H1 (cell line): ENCODE data around the gene NRXN3. TPM values are rescaled to one million over a fixed set of nuclear protein-coding genes. Genes with fewer than 3 reads are reported as not detected.

Experiments used
- CTCF ChIA-PET: fragments of 300-600 bp; sonication (Branson Sonifier 250); formaldehyde crosslinking; loops from one replicate; lab custom pipeline; 2021; ENCODE audit not compliant: partially characterized antibody; lab: Charles Lee
- POLR2A ChIA-PET: fragments of 300-600 bp; sonication (Branson Sonifier 250); formaldehyde crosslinking; loops from one replicate; lab custom pipeline; 2021; ENCODE audit warnings: inconsistent platforms; ENCODE audit not compliant: partially characterized antibody; lab: Charles Lee
- DNase-seq, 2 experiments: peaks; one replicate each; pipeline versions ENCODE4 v3.0.0 to v3.0.0-alpha.2; 2010 to 2022; ENCODE audit warnings: low spot score in 2 of 2, low read depth in 1 of 2, mixed read lengths in 1 of 2
- FAIRE-seq: peaks from 2 replicates; lab custom pipeline; 2011; peaks lifted over from hg19 to GRCh38; lab: Jason Lieb, UNC
- H2AFZ ChIP-seq: 2 replicates; pipeline ENCODE4 v1.8.1; 2012; ENCODE audit warnings: low read length, inconsistent platforms
- H2AK5ac ChIP-seq: 2 replicates; pipeline ENCODE4 v1.6.1; 2013; ENCODE audit warnings: low read depth, low read length
- H2BK120ac ChIP-seq: replicated peaks from 2 replicates; pipeline ENCODE3; 2013; ENCODE audit warnings: low read depth, low read length, inconsistent platforms
- H2BK12ac ChIP-seq: 2 replicates; pipeline ENCODE4 v1.6.1; 2013; ENCODE audit warnings: low read depth, low read length
- H2BK15ac ChIP-seq: 2 replicates; pipeline ENCODE4 v1.6.1; 2013; ENCODE audit warnings: low read length
- H2BK20ac ChIP-seq: 2 replicates; pipeline ENCODE4 v1.6.1; 2013; ENCODE audit warnings: low read length
- H2BK5ac ChIP-seq: 2 replicates; pipeline ENCODE4 v1.6.1; 2013; ENCODE audit warnings: low read depth, low read length
- H3K14ac ChIP-seq: 2 replicates; pipeline ENCODE4 v1.6.1; 2013; ENCODE audit warnings: inconsistent platforms; ENCODE audit not compliant: insufficient read length
- H3K18ac ChIP-seq: 2 replicates; pipeline ENCODE4 v1.6.1; 2013; ENCODE audit warnings: low read length; ENCODE audit errors: extremely low read depth
- H3K23ac ChIP-seq: 2 replicates; pipeline ENCODE4 v1.6.1; 2013; ENCODE audit warnings: inconsistent platforms; ENCODE audit not compliant: insufficient read length
- H3K23me2 ChIP-seq: 2 replicates; pipeline ENCODE4 v1.6.1; 2013; ENCODE audit warnings: low read depth, low read length
- H3K27ac ChIP-seq: 2 replicates; pipeline ENCODE4 v1.6.1; 2011; ENCODE audit warnings: low read depth, low read length, inconsistent platforms
- H3K27me3 ChIP-seq, 4 experiments: replicated peaks in 1 of 4; 1 replicate in 1 of 4; 2 replicates in 3 of 4; pipeline versions ENCODE4 v1.6.1 to v1.8.1; 2011 to 2013; ENCODE audit warnings: low read length in 3 of 4, mild to moderate bottlenecking in 3 of 4, inconsistent platforms in 2 of 4, mixed read lengths in 2 of 4, moderate library complexity in 1 of 4; ENCODE audit not compliant: control insufficient read depth in 3 of 4, insufficient read depth in 3 of 4; ENCODE audit errors: extremely low read depth in 1 of 4
- H3K36me3 ChIP-seq, 4 experiments: 2 replicates each; pipeline versions ENCODE4 v1.6.1 to v1.8.1; 2011 to 2013; ENCODE audit warnings: mild to moderate bottlenecking in 4 of 4, low read length in 3 of 4, moderate library complexity in 2 of 4, control low read depth in 1 of 4, inconsistent platforms in 1 of 4; ENCODE audit not compliant: insufficient read depth in 4 of 4, control insufficient read depth in 2 of 4
- H3K4ac ChIP-seq: replicated peaks from 2 replicates; pipeline ENCODE3; 2013; ENCODE audit warnings: low read length, low read depth, mixed read lengths, inconsistent platforms; ENCODE audit not compliant: insufficient read length
- H3K4me1 ChIP-seq, 4 experiments: replicated peaks in 1 of 4; 1 replicate in 1 of 4; 2 replicates in 3 of 4; pipeline versions ENCODE4 v1.6.1 to v1.8.1; 2011 to 2013; ENCODE audit warnings: low read length in 3 of 4, inconsistent platforms in 2 of 4, mixed read lengths in 1 of 4; ENCODE audit not compliant: insufficient read depth in 4 of 4, control insufficient read depth in 3 of 4
- H3K4me2 ChIP-seq, 2 experiments: 2 replicates each; pipeline versions ENCODE4 v1.6.1 to v1.8.1; 2011 to 2013; ENCODE audit warnings: low read depth in 2 of 2, low read length in 2 of 2, control low read depth in 1 of 2, inconsistent platforms in 1 of 2, mild to moderate bottlenecking in 1 of 2; ENCODE audit not compliant: insufficient read depth in 1 of 2
- H3K4me3 ChIP-seq, 4 experiments: fragments of 200-600, 300-600 bp in 1 of 4; sonication (generic), shearing (Covaris generic), sonication (Bioruptor Twin) in 1 of 4; 2 replicates each; pipeline versions ENCODE4 v1.5.1 to v1.8.1; 2011 to 2016; ENCODE audit warnings: low read length in 4 of 4, low read depth in 3 of 4, control low read depth in 2 of 4, inconsistent platforms in 2 of 4, mild to moderate bottlenecking in 2 of 4, mixed read lengths in 1 of 4, moderate library complexity in 1 of 4; ENCODE audit not compliant: insufficient read depth in 2 of 4; ENCODE audit errors: extremely low read depth in 1 of 4
- H3K56ac ChIP-seq: replicated peaks from 2 replicates; pipeline ENCODE3; 2013; ENCODE audit warnings: low read depth, mild to moderate bottlenecking, mixed read lengths, low read length, inconsistent platforms; ENCODE audit not compliant: insufficient read length
- H3K79me1 ChIP-seq: 2 replicates; pipeline ENCODE4 v1.6.1; 2013; ENCODE audit warnings: low read depth, low read length, control low read depth
- H3K79me2 ChIP-seq, 2 experiments: 2 replicates each; pipeline versions ENCODE4 v1.6.1 to v1.8.1; 2012 to 2013; ENCODE audit warnings: low read length in 2 of 2, mild to moderate bottlenecking in 2 of 2, inconsistent platforms in 1 of 2; ENCODE audit not compliant: insufficient read depth in 2 of 2, control insufficient read depth in 1 of 2
- H3K9ac ChIP-seq, 4 experiments: replicated peaks in 1 of 4; 1 replicate in 1 of 4; 2 replicates in 3 of 4; pipeline versions ENCODE4 v1.6.1 to v1.8.1; 2011 to 2013; ENCODE audit warnings: low read depth in 3 of 4, low read length in 3 of 4, control low read depth in 2 of 4, mild to moderate bottlenecking in 2 of 4, moderate library complexity in 2 of 4, inconsistent platforms in 1 of 4; ENCODE audit errors: extremely low read depth in 1 of 4
- H3K9me3 ChIP-seq, 2 experiments: 2 replicates each; pipeline versions ENCODE4 v1.6.1 to v1.8.1; 2012 to 2013; ENCODE audit warnings: mild to moderate bottlenecking in 2 of 2, moderate library complexity in 2 of 2, control low read depth in 1 of 2, inconsistent platforms in 1 of 2, low read depth in 1 of 2, low read length in 1 of 2, mixed read lengths in 1 of 2; ENCODE audit not compliant: insufficient read depth in 2 of 2
- H4K20me1 ChIP-seq, 2 experiments: replicated peaks in 1 of 2; 2 replicates each; pipeline versions ENCODE3 to v1.8.1; 2011 to 2013; ENCODE audit warnings: inconsistent platforms in 2 of 2, low read length in 2 of 2, mild to moderate bottlenecking in 1 of 2; ENCODE audit not compliant: insufficient read depth in 2 of 2, control insufficient read depth in 1 of 2
- H4K5ac ChIP-seq: 2 replicates; pipeline ENCODE4 v1.6.1; 2013; ENCODE audit warnings: low read length, low read depth, mixed read lengths, inconsistent platforms; ENCODE audit not compliant: insufficient read length
- H4K8ac ChIP-seq: 2 replicates; pipeline ENCODE4 v1.8.0; 2013; ENCODE audit warnings: mild to moderate bottlenecking, moderate library complexity, low read length, inconsistent platforms; ENCODE audit not compliant: insufficient read depth; ENCODE audit errors: extremely low read depth
- H4K91ac ChIP-seq: replicated peaks from 2 replicates; pipeline ENCODE3; 2013; ENCODE audit warnings: low read length, mixed read lengths, inconsistent platforms; ENCODE audit not compliant: insufficient read length
- BCL11A ChIP-seq, 2 experiments: IDR thresholded peaks; one replicate each; pipeline ENCODE4 v1.6.1; 2011; ENCODE audit warnings: low read depth in 2 of 2, low read length in 2 of 2, mild to moderate bottlenecking in 2 of 2
- CTCF ChIP-seq, 3 experiments: IDR thresholded peaks; 1 replicate in 2 of 3; 2 replicates in 1 of 3; pipeline versions ENCODE4 v1.5.1 to v1.6.1; 2011; ENCODE audit warnings: low read length in 3 of 3, mild to moderate bottlenecking in 3 of 3, inconsistent platforms in 2 of 3, low read depth in 1 of 3, moderate library complexity in 1 of 3; ENCODE audit not compliant: insufficient read depth in 1 of 3; ENCODE audit errors: control extremely low read depth in 1 of 3
- HDAC2 ChIP-seq, 2 experiments: fragments of 300-600 bp in 1 of 2; sonication (generic) in 1 of 2; IDR thresholded peaks; 2 replicates each; pipeline ENCODE4 v1.6.1; 2011 to 2012; ENCODE audit warnings: low read depth in 2 of 2, low read length in 2 of 2, mild to moderate bottlenecking in 2 of 2, moderate library complexity in 2 of 2, borderline replicate concordance in 1 of 2, inconsistent platforms in 1 of 2
- HDAC6 ChIP-seq: IDR thresholded peaks from one replicate; pipeline ENCODE4 v1.7.1; 2012; ENCODE audit warnings: low read depth, mild to moderate bottlenecking, inconsistent platforms, low read length, moderate library complexity
- JUN ChIP-seq: IDR thresholded peaks from 2 replicates; pipeline ENCODE4 v1.6.1; 2011; ENCODE audit warnings: low read depth, mild to moderate bottlenecking, improper control_type of control experiment, low read length
- POLR2AphosphoS5 ChIP-seq: IDR thresholded peaks from 2 replicates; pipeline ENCODE4 v1.6.1; 2011; ENCODE audit warnings: low read depth, low read length
- SIN3A ChIP-seq, 2 experiments: IDR thresholded peaks in 1 of 2; conservative IDR thresholded peaks in 1 of 2; 2 replicates each; pipeline ENCODE4 v1.6.1; 2011 to 2012; ENCODE audit warnings: low read length in 2 of 2, improper control_type of control experiment in 1 of 2, low read depth in 1 of 2, mild to moderate bottlenecking in 1 of 2
- SIRT6 ChIP-seq: IDR thresholded peaks from one replicate; pipeline ENCODE4 v1.7.1; 2012; ENCODE audit warnings: low read length, inconsistent platforms
- YY1 ChIP-seq: IDR thresholded peaks from 2 replicates; pipeline ENCODE4 v1.6.1; 2011; ENCODE audit warnings: low read depth, mild to moderate bottlenecking, low read length
- WGBS, 2 experiments: shearing (Covaris generic) in 1 of 2; methylation state at CpG; one replicate each; pipeline versions ENCODE4 v1.1.6 to v1.1.7; 2013 to 2015; ENCODE audit warnings: low lambda C conversion rate in 2 of 2, mixed read lengths in 2 of 2, inconsistent platforms in 1 of 2, low coverage in 1 of 2, missing lambda C conversion rate in 1 of 2; ENCODE audit not compliant: insufficient replicate concordance in 2 of 2, insufficient coverage in 1 of 2, insufficient read length in 1 of 2; ENCODE audit errors: extremely low coverage in 1 of 2, missing lambda C conversion rate in 1 of 2; 5-methylcytosine and 5-hydroxymethylcytosine counted together
- polyA plus RNA-seq, 7 experiments: library from polyadenylated mRNA; depleted of rRNA in 3 of 7; stranded (reverse) in 5 of 7; unstranded in 2 of 7; fragments of >200 nt in 5 of 7; fragments of 200-250 nt in 2 of 7; gene quantifications; 1 replicate in 5 of 7; 2 replicates in 1 of 7; 4 replicates in 1 of 7; pipeline versions ENCODE4 v1.2.1 to v1.2.3, GENCODE V29; 2011 to 2013; ENCODE audit warnings: missing spikeins in 2 of 7, mixed read lengths in 2 of 7
- total RNA-seq: library from RNA; stranded (reverse); fragmentation: NEBNext Ultra II Directional; extraction: Animal tissue kit (Norgen Biotek cat#: 25700); gene quantifications from 2 replicates; pipeline ENCODE4 v1.2.1, GENCODE V29; 2021

NRXN3 gene
- total and polyA plus RNA-seq, 2 of the 8 experiments (the other 6 are each of a cell fraction or from before 2014, with no cell fraction given) = 2.6 to 4.1 TPM

GRCh38 chr14:79693935-79694334 is 1523.8 kb downstream of the NRXN3 start:
- no peak overlapping the region for H3K4me3 ChIP-seq
- no peak overlapping the region for H3K56ac ChIP-seq
- DNase-seq (no peak), FAIRE-seq (no peak)
- ChIA-PET POLR2A (no interaction called here), CTCF (no interaction called here)
- H3K23ac ChIP-seq = no peak overlapping the region
- no peak overlapping the region for H2BK120ac ChIP-seq
- no peaks in the 10 kb centered on the region for H3K79me1 ChIP-seq
- H3K27ac ChIP-seq = no peak overlapping the region
- H2AK5ac ChIP-seq = no peak overlapping the region
- H4K8ac ChIP-seq = no peak overlapping the region
- no peak overlapping the region for H3K18ac ChIP-seq
- H2BK5ac ChIP-seq = no peak overlapping the region
- no peak overlapping the region for H4K91ac ChIP-seq
- no peak overlapping the region for H3K4ac ChIP-seq
- no peak overlapping the region for H3K14ac ChIP-seq
- no peak overlapping the region for H2AFZ ChIP-seq
- H2BK12ac ChIP-seq = no peak overlapping the region
- H4K20me1 ChIP-seq = no peaks in the 10 kb centered on the region
- no peaks in the 10 kb centered on the region for H3K9me3 ChIP-seq
- no peak overlapping the region for H3K9ac ChIP-seq
- peaks cover 0 to 5% (median 2%) of the 10 kb centered on the region in 4 experiments; a peak in 2 of 7 replicates for H3K4me1 ChIP-seq
- no peaks in the 10 kb centered on the region for H3K23me2 ChIP-seq
- H2BK20ac ChIP-seq = no peak overlapping the region
- no peaks in the 10 kb centered on the region for H3K36me3 ChIP-seq
- no peak overlapping the region for H4K5ac ChIP-seq
- 93% methylated on average over 1 of the region's 1 CpG; no CpG with 5 or more reads in 1 of the 2 experiments for WGBS, 2 experiments
- H2BK15ac ChIP-seq = no peak overlapping the region
- no peak overlapping the region for H3K4me2 ChIP-seq
- H3K79me2 ChIP-seq = no peaks in the 10 kb centered on the region
- H3K27me3 ChIP-seq = no peaks in the 10 kb centered on the region
- TF ChIP-seq HDAC2 (IDR thresholded peaks at IDR 0.05; ENCODE audit: borderline replicate concordance in 1 of 2, low read depth in 2 of 2, low read length in 2 of 2) = no peak
- no peak for TF ChIP-seq CTCF (IDR thresholded peaks at IDR 0.05; ENCODE audit: control extremely low read depth in 1 of 3, insufficient read depth in 1 of 3, low read depth in 1 of 3, low read length in 3 of 3)
- TF ChIP-seq SIN3A (conservative IDR thresholded peaks at IDR 0.05 in 1 of 2, IDR thresholded peaks at IDR 0.05 in 1 of 2; ENCODE audit: low read depth in 1 of 2, low read length in 2 of 2) = no peak
- TF ChIP-seq POLR2AphosphoS5 = no peak
- TF ChIP-seq BCL11A (IDR thresholded peaks at IDR 0.05; ENCODE audit: low read depth in 2 of 2, low read length in 2 of 2) = no peak
- TF ChIP-seq JUN = no peak
- TF ChIP-seq HDAC6 = no peak
- TF ChIP-seq SIRT6 = no peak
- TF ChIP-seq YY1 = no peak
